CD4-positive, alpha-beta T cell (primary cell): ENCODE measurements around the gene DOCK9. TPM values are rescaled to one million over a fixed set of nuclear protein-coding genes. Genes with fewer than 3 reads are reported as not detected.

Source experiments
- ATAC-seq: fragments of 200-7000 bp; cut with Tn5 transposase; one replicate; pipeline ENCODE4 v1.10.0; 2022; ENCODE audit warnings: mild to moderate bottlenecking; ENCODE audit not compliant: poor library complexity
- CTCF ChIA-PET: fragments of 350-600 bp; sonication (Branson Sonifier 250); formaldehyde crosslinking; loops from one replicate; lab custom pipeline; 2021; ENCODE audit warnings: antibody characterized with exemption, inconsistent platforms; lab: Charles Lee
- POLR2A ChIA-PET: fragments of 350-600 bp; sonication (Branson Sonifier 250); formaldehyde crosslinking; loops from one replicate; lab custom pipeline; 2021; ENCODE audit warnings: antibody characterized with exemption, inconsistent platforms; lab: Charles Lee
- DNase-seq, 14 experiments: peaks; one replicate each; pipeline ENCODE4 v3.0.0-alpha.2; 2013 to 2020; ENCODE audit warnings: mixed read lengths in 2 of 14
- H3K27ac ChIP-seq, 2 donors: one replicate each; pipeline versions ENCODE4 v1.5.1 to v1.7.0; 2013; ENCODE audit warnings: low read length in 2 of 2, low read depth in 1 of 2, mild to moderate bottlenecking in 1 of 2
- H3K27me3 ChIP-seq, 2 experiments: 1 replicate in 1 of 2; 2 replicates in 1 of 2; pipeline versions ENCODE4 v1.6.1 to v1.7.0; 2013; ENCODE audit warnings: low read length in 2 of 2, control low read depth in 1 of 2, mild to moderate bottlenecking in 1 of 2, moderate library complexity in 1 of 2; ENCODE audit not compliant: insufficient read depth in 2 of 2, control insufficient read depth in 1 of 2
- H3K36me3 ChIP-seq: one replicate; pipeline ENCODE4 v1.6.1; 2013; ENCODE audit warnings: low read length, control low read depth; ENCODE audit not compliant: insufficient read depth
- H3K4me1 ChIP-seq: one replicate; pipeline ENCODE4 v1.6.1; 2013; ENCODE audit warnings: low read length, control low read depth; ENCODE audit not compliant: insufficient read depth
- H3K4me3 ChIP-seq: one replicate; pipeline ENCODE4 v1.5.1; 2013; ENCODE audit warnings: mild to moderate bottlenecking, low read length, moderate library complexity
- H3K9me3 ChIP-seq, 2 experiments: 1 replicate in 1 of 2; 2 replicates in 1 of 2; pipeline versions ENCODE4 v1.6.1 to v1.7.0; 2013; ENCODE audit warnings: low read length in 2 of 2, mild to moderate bottlenecking in 2 of 2, control low read depth in 1 of 2, moderate library complexity in 1 of 2; ENCODE audit not compliant: control insufficient read depth in 1 of 2, insufficient read depth in 1 of 2
- H3K27ac Mint-ChIP-seq: one replicate; pipeline ENCODE4 v1.8.0; 2020; ENCODE audit warnings: mixed read lengths
- H3K27me3 Mint-ChIP-seq: one replicate; pipeline ENCODE4 v1.8.0; 2021; ENCODE audit warnings: mixed read lengths
- H3K36me3 Mint-ChIP-seq: one replicate; pipeline ENCODE4 v1.8.0; 2021; ENCODE audit warnings: low read depth, mixed read lengths
- H3K4me1 Mint-ChIP-seq: one replicate; pipeline ENCODE4 v1.8.0; 2021; ENCODE audit warnings: low read depth, mixed read lengths
- H3K4me3 Mint-ChIP-seq: one replicate; pipeline ENCODE4 v1.8.0; 2020; ENCODE audit warnings: mild to moderate bottlenecking, mixed read lengths
- H3K9me3 Mint-ChIP-seq: one replicate; pipeline ENCODE4 v1.8.0; 2020; ENCODE audit warnings: mixed read lengths
- intact Hi-C, 2 experiments: fragments of 100-400 bp; cut with DNase I in 1 of 2; cut with micrococcal nuclease in 1 of 2; formaldehyde crosslinking; loops; one replicate each; pipeline versions ENCODE4 v1.15.1 to v1.9.0; 2023 to 2025; cut with DNase I, micrococcal nuclease
- total RNA-seq, 174 experiments: library from RNA in 2 of 174; stranded (reverse) in 2 of 174; gene quantifications; one replicate each; pipeline ENCODE4 v1.2.3 and lab custom pipeline; 2021 to 2026
- TF ChIP-seq, protein P1 (sequence below): fragments of 200-600 bp; IDR thresholded peaks from one replicate; pipeline ENCODE4 v1.8.0; 2022; ENCODE audit warnings: antibody characterized with exemption, mild to moderate bottlenecking

The DOCK9 gene
- total RNA-seq, 2 experiments from 2014 or later, result 76.3 to 79.3 TPM

GRCh38 chr13:98787996-98788395 lies 189.9 kb downstream of the DOCK9 start:
- TF ChIP-seq, protein P1, sequence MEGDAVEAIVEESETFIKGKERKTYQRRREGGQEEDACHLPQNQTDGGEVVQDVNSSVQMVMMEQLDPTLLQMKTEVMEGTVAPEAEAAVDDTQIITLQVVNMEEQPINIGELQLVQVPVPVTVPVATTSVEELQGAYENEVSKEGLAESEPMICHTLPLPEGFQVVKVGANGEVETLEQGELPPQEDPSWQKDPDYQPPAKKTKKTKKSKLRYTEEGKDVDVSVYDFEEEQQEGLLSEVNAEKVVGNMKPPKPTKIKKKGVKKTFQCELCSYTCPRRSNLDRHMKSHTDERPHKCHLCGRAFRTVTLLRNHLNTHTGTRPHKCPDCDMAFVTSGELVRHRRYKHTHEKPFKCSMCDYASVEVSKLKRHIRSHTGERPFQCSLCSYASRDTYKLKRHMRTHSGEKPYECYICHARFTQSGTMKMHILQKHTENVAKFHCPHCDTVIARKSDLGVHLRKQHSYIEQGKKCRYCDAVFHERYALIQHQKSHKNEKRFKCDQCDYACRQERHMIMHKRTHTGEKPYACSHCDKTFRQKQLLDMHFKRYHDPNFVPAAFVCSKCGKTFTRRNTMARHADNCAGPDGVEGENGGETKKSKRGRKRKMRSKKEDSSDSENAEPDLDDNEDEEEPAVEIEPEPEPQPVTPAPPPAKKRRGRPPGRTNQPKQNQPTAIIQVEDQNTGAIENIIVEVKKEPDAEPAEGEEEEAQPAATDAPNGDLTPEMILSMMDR, result no peak
- ChIA-PET POLR2A (no interaction called here), CTCF (no interaction called here)
- H3K27ac ChIP-seq, result no peak overlapping the region
- Mint-ChIP-seq H3K27ac (no peak overlapping the region), H3K4me1 (no peaks in the 10 kb centered on the region), H3K36me3 (peaks cover 14% of the 10 kb centered on the region), H3K27me3 (peaks cover 7% of the 10 kb centered on the region), H3K9me3 (peaks cover 13% of the 10 kb centered on the region), H3K4me3 (no peak overlapping the region)
- intact Hi-C loops, result no loop called here
- H3K9me3 ChIP-seq, result peaks cover 0 to 14% of the 10 kb centered on the region in 2 experiments
- H3K4me3 ChIP-seq, result no peak overlapping the region
- DNase-seq (no peak), ATAC-seq (no peak)
- H3K36me3 ChIP-seq, result peaks cover 4% of the 10 kb centered on the region
- H3K4me1 ChIP-seq, result no peaks in the 10 kb centered on the region
- no peaks in the 10 kb centered on the region for H3K27me3 ChIP-seq

DNA sequence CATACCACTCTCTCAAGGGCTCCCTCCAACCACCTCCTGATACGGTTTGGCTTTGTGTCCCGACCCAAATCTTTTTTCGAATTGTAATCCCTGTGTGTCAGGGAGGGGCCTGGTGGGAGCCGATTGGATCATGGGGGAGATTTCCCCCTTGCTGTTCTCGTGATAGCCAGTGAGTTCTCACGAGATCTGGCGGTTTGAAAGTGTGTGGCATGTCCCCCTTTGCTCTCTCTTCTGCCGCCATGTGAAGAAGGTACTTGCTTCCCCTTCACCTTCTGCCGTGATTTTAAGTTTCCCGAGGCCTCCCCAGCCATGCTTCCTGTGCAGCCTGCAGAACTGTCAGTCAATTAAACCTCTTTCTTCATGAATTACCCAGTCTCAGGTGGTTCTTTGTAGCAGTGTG lies 190.7 kb downstream of the DOCK9 start:
- intact Hi-C loops, result no loop called here
- H3K36me3 ChIP-seq, result no peaks in the 10 kb centered on the region
- Mint-ChIP-seq H3K4me1 (no peaks in the 10 kb centered on the region), H3K4me3 (no peak overlapping the region), H3K9me3 (peaks cover 11% of the 10 kb centered on the region), H3K27me3 (peaks cover 12% of the 10 kb centered on the region), H3K27ac (no peak overlapping the region), H3K36me3 (peaks cover 6% of the 10 kb centered on the region)
- H3K27me3 ChIP-seq, result peaks cover 0 to 4% of the 10 kb centered on the region in 2 experiments
- ChIA-PET POLR2A (no interaction called here), CTCF (no interaction called here)
- H3K4me1 ChIP-seq, result no peaks in the 10 kb centered on the region
- ATAC-seq (no peak), DNase-seq (no peak)
- no peak overlapping the region for H3K4me3 ChIP-seq
- peaks cover 0 to 14% of the 10 kb centered on the region in 2 experiments for H3K9me3 ChIP-seq
- H3K27ac ChIP-seq, result no peak overlapping the region
- TF ChIP-seq, protein P1, result no peak

DNA sequence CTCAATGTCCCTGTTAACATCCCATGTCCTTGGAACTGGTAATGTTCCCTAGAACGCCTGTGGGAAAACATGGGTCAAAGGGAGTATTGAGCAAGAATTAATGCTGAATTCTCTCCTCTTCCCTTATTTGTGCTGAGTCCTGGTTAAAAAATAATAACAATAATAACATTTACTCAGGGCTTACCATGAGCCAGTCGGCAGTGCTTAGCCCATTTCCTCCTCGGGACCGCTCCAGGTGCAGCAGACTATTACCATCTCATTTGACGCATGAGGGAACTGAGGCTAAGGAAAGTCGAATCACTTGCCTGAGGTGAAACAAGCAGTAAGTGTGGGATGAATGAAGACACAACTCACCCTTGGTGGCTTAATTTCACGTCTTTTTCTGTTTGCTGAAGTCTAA lies 191.8 kb downstream of the DOCK9 start:
- ATAC-seq (no peak), DNase-seq (no peak)
- peaks cover 0 to 9% of the 10 kb centered on the region in 2 experiments for H3K9me3 ChIP-seq
- no peak overlapping the region for H3K4me3 ChIP-seq
- Mint-ChIP-seq H3K4me1 (no peaks in the 10 kb centered on the region), H3K36me3 (no peaks in the 10 kb centered on the region), H3K9me3 (peaks cover 11% of the 10 kb centered on the region), H3K27me3 (peaks cover 16% of the 10 kb centered on the region), H3K27ac (no peak overlapping the region), H3K4me3 (no peak overlapping the region)
- H3K4me1 ChIP-seq, result no peaks in the 10 kb centered on the region
- H3K27me3 ChIP-seq, result peaks cover 0 to 9% of the 10 kb centered on the region in 2 experiments
- intact Hi-C loops, result no loop called here
- CTCF ChIA-PET, result no interaction called here
- TF ChIP-seq, protein P1, result no peak
- no peaks in the 10 kb centered on the region for H3K36me3 ChIP-seq
- POLR2A ChIA-PET, result no interaction called here
- H3K27ac ChIP-seq, result no peak overlapping the region
